Caki2 (cell line): ENCODE data around the gene UBAP2. TPM values are rescaled to one million over a fixed set of nuclear protein-coding genes. Genes with fewer than 3 reads are reported as not detected.
"Not testable (repeated sequence)": the region's sequence is repeated elsewhere in the genome, so short reads cannot be mapped to it uniquely, and the experiment has no call there.

ENCODE experiments used
- DNase-seq: peaks from one replicate; pipeline ENCODE4 v3.0.0-alpha.2; 2015; ENCODE audit warnings: low read depth
- in situ Hi-C: cut with HindIII; loops from 2 replicates; pipeline ENCODE4 v1.10.0; 2016; ENCODE audit warnings: low sequenced_read_pairs, low pct_unique_long_range_greater_than_20kb, mixed read lengths
- total RNA-seq: library from RNA; depleted of rRNA; stranded (reverse); fragments of >200 nt; shearing (Covaris generic); gene quantifications from 2 replicates; pipeline ENCODE4 v1.2.3, GENCODE V29; 2014; ENCODE audit warnings: low replicate concordance

UBAP2 gene
- total RNA-seq, 1 experiment from 2014 or later, result 31.0 TPM

DNA sequence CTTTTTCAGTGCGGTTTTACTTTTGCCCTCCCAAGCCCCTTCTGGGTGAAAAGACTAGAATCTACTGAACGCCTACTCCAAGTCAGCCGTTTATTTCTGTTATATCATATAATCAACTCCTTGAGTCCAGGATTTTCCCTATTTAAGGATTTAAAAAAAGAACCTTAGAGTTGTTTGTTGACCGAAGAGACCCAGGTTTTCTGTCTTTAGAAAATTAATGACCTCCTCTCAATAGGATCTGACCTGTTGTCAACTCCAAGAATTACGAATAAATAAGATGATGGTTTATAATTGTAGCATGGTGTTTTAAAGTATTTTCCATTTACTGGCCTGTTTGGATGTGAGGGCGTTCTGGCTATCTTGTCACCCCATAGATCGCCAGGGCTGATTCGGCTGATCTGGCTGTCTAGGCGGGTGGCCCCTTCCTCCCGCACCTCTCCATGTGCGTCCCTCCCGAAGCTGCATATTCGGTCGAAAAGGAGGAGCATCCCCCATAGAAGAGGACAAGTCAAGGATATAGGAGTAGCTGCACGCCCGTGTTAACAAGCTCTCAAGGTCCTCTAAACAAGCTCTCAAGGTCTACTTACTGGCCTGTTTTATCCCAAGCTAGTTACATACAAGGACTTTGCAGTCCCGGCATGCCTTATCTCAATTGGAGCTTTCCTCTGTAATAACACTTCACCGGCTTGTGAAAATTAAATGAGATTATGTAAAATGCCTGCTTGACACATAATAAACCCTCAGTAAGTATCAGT, 1.1 kb upstream of the UBAP2 start:
- DNase-seq, result no peak
- in situ Hi-C loops, result no loop called here

DNA sequence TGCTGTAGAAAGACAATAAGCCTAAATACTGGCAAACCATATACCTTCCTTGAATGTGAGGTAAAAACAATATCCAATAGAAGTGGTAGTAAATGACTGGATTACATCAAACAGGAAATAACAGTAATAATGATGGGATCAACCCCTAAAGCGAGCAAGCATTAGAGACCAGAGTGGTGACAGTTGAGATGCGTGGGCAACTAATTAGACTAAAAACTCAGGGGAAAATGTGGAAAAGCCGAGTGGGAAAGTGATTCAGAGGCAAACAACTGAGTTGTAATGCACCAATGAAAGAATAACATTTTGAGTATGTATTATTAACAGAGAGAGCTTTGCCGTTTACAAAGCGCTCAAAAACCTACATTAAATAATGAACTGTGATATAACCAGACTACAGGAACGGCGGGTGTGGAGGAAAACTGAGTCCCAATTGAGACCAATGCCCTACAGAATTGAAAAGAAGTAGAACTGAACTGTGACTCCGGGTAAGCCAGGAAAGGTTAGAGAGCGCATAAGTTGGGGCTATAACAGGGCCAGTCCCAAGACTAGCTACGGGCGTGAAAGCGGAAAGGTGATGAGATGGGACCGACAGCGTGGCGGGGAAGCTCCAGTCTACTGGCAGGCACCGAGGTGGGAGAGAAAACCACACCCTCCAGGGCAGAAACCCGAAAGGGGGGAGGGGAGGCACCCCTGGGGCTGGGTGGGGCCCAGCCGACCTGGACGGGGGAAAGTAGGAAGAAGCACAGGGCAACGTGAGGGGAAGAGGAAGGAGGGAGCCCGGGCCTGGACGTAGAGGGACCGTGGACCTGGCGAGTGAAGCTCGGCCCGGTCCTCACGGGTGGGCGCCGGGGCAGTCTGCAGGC, 592 bp downstream of the UBAP2 start:
- in situ Hi-C loops, result no loop called here
- DNase-seq, result no peak

DNA sequence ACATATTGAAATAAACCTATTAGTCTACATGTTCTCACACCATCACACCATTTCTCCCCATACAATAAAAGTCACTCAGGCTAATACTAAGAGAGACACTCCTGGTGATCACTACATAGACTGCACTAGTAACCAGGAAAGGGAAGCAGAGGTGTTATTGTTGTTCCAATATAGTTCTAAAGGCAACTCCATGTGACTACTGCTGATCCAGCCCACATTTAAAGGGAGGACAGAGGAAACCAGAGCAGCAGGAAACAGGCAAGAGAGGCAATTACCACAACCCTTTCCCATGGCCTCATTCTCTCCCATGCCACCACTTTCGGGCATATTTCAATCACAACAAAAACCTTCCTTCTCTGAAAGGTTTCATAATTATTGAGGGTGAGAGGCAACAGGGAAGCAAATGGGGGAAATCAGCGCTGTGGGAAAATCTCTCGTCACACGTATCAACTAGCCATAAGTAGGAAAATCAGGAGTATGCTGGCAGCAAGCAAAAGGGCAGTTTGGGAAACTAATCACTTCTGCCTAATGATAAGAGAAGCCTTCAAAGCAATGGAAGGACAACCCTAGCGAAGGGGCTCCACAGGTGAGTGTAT, 1.8 kb downstream of the UBAP2 start:
- DNase-seq, result peak; percentile 51
- in situ Hi-C loops, result no loop called here

DNA sequence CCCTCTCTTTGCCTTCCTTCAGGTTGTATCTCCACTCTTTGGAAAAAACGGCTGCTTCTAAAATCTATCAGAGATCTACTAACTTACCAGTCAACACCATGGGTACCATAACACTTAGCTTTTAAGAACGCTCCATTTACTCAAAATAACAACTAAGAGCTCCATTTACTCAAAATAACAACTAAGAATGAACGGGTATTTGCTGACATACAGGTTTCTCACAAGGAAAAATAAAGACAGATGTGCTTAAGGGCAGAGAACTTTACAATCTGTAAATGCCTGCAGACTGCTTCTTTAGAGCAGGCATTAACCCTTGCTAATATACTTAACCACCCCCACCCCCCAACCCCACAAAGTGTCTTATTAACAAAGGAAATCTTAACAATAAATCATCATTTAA, 2.8 kb downstream of the UBAP2 start:
- in situ Hi-C loops, result no loop called here
- no peak for DNase-seq

DNA sequence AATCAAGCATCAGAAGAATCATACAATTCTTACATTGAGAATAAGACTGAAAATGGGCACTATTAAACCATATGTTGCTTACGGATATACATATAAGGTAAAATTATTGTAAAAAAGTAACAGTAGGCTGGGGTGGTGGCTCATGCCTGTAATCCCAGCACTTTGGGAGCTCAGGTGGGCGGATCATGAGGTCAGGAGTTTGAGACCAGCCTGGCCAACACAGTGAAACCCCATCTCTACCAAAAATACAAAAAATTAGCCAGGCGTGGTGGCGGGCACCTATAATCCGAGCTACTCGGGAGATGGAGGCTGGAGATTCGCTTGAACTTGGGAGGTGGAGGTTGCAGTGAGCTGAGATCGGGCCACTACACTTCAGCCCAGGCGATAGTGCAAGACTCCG, 6.6 kb downstream of the UBAP2 start:
- in situ Hi-C loops, DNase-seq: not testable (repeated sequence)

DNA sequence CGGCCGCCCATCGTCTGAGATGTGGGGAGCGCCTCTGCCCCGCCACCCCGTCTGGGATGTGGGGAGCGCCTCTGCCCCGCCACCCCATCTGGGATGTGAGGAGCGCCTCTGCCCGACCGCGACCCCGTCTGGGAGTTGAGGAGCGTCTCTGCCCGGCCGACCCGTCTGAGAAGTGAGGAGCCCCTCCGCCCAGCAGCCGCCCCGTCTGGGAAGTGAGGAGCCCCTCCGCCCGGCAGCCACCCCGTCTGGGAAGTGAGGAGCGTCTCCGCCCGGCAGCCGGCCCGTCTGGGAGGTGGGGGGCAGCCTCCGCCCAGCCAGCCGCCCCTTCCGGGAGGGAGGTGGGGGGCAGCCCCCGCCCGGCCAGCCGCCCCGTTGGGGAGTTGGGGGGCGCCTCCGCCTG, 9.8 kb downstream of the UBAP2 start:
- in situ Hi-C loops, DNase-seq: not testable (repeated sequence)

DNA sequence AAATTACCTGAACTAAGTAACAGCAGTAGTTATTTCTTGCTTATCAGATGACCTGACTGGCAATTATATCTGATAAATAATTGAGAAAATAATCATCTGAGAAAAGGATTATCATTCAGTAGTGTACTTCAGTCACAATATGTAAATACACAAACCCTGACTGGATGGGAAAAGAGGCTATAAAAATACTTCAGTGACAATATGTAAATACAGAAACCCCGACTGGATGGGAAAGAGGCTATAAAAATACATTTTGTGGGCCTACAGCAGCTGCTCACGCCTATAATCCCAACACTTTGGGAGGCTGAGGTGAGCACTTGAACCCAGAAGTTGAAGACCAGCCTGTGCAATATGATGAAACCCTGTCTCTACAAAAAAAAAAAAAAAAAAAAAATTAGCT, 11.1 kb downstream of the UBAP2 start:
- in situ Hi-C loops, result no loop called here
- DNase-seq, result no peak

DNA sequence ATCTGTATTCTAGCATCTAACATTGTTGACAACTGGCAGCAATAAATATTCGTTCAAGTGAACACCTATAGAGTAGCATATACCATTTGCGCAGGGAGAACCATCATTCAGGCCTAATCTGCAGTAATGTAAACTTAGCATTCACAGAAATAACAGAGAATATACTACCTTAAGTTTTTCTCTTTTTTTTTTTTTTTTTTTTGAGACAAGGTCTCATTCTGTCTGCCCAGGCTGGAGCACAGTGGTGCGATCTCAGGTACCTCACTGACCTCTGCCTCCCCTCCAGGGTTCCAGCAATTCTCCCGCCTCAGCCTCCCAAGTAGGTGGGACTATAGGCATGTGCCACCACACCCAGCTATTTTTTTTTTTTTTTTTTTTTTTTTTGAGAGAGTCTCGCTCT, 12.1 kb downstream of the UBAP2 start:
- in situ Hi-C loops, result no loop called here
- DNase-seq, result no peak

DNA sequence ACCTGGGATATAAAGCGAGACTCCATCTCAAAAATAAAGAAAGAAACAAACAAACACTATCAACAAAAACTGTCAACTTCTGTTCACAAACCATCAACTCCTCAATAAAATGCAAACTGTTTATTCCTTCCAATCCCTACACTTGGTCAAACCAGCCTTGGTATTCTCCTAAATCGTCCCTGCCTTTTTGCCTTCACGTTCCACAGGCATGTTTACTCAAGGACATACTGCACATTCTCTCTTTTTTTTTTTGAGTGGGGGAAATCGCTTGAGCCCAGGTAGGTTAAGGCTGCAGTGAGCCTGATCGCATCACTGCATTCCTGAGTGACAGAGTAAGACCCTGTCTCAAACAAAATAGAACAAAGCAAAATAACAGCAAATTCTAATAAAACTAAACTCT, 13.0 kb downstream of the UBAP2 start:
- in situ Hi-C loops, result no loop called here
- no peak for DNase-seq

DNA sequence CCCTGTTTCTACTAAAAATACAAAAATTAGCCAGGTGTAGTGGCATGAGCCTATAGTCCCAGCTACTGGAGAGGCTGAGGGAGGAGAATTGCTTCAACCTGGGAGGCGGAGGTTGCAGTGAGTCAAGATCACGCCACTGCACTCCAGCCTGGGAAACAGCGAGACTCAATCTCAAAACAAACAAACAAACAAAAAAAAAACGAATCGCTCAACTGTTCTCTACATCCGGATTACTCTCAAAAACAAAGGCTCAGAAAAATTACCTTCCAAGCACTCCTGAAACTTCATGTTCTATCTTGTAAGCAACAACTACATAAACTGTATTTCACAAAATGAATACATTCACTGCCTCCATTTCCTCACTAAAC, 14.0 kb downstream of the UBAP2 start:
- in situ Hi-C loops, result no loop called here
- peak; percentile 91 for DNase-seq

DNA sequence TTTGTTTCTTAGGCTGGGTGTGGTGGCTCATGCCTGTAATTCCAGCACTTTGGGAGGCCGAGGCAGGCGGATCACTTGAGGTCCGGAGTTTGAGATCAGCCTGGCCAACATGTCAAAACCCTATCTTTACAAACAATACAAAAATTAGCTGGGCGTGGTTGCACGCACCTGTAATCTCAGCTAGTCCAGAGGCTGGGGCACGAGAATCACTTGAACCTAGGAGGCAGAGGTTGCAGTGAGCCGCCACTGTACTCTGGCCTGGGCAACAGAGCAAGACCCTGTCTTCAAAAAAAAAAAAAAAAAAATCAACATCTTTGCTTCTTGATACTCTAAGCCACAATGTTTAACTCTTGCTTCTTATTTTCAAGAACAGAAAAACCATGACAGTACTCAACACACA, 16.1 kb downstream of the UBAP2 start:
- no peak for DNase-seq
- in situ Hi-C loops, result no loop called here

DNA sequence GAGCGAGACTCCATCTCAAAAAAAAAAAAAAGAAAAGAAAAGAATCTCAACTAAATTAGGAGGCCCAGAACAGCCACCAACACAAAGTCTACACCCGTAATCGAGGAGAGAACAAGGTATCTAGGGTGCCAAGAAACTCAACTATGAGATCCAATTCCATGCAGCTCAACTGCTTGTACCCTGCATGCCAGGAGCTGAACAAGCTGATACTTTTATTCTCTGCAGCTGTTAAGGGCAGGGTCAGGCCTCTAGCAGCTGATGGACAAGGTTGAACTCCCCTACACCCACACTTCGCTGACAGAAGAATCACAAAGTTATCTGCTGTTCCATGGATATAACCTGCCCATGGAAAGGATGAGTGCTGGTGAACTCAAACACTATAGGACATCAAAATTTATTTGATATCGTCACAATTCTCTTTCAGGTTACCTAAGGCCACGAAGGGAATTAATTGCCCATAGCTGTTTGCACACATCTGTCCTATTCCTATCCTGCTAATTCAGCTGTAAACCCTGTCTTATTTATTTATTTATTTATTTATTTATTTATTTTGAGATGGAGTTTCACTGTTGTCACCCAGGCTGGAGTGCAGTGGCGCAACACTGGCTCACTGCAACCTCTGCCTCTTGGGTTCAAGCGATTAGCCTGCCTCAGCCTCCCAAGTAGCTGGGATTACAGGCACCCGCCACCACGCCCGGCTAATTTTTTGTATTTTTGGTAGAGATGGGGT, 20.7 kb downstream of the UBAP2 start:
- in situ Hi-C loops, result no loop called here
- no peak for DNase-seq

DNA sequence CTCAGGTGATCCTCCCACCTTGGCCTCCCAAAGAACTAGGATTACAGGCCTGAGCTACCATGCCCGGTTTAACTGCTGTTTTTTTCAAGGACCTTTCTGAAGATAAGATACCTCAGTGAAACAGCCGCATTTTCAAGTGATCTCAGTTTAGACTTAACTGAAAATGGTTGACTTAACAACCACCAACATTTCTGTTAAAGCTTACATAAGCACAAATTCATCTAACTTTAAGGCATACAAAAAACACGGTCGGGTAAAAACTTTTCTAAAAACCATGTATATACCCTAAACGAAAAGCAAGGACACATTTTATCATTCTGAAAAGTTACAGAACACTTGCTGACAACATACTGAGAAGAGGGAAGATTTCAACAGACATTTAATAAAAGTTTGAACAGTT, 22.9 kb downstream of the UBAP2 start:
- no peak for DNase-seq
- in situ Hi-C loops, result no loop called here

DNA sequence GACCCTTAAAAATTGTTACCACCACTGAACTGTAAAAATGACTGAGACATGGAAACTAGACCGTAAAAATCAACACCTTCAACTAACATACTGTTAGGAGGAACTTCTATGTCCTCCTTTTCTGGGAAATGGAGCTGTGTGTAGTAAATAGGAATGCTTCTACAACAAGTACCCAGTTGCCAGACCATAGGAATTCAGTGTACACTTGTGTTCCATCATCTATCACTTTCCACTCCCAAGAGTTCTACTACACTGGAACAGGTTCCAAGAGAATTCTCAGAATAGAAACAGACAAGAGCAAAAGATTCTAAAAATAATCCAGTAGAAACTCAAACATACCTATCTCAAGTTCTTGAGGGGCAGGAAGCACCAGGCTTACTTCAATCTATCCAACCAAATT, 23.6 kb downstream of the UBAP2 start:
- DNase-seq, result no peak
- in situ Hi-C loops, result no loop called here

DNA sequence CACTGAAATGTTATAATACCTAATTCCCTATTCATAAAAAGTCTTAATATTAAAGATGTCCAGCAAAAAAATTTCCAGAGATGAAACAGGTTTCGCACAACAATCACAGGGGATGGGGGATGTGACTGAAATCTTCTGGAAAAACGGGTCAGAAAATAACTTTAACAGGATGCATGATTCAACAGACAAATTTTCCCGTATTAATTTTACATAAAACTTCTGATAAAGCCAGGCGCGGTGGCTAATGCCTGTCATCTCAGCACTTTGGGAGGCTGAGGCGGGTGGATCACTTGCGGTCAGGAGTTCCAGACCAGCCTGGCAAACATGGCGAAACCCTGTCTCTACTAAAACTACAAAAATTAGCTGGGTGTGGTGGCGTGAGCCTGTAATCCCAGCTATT, 24.2 kb downstream of the UBAP2 start:
- DNase-seq, in situ Hi-C loops: not testable (repeated sequence)

DNA sequence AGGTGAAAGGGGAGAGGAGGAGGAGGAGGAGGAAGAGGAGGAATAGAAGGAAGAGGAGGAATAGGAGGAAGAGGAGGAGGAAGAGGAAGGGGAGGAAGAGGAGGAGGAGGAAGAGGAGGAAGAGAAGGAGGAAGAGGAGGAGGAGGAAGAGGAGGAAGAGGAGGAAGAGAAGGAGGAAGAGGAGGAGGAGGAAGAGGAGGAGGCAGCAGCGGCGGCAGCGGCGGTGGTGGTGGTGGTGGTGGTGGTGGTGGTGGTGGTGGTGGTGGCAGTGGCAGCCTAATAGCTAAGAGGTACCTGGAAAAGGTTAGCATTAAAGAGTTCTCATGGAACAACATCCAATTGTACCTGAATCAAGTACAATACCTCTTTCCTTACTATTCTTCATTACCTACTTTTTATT, 32.5 kb downstream of the UBAP2 start:
- in situ Hi-C loops, result no loop called here
- DNase-seq, result no peak

DNA sequence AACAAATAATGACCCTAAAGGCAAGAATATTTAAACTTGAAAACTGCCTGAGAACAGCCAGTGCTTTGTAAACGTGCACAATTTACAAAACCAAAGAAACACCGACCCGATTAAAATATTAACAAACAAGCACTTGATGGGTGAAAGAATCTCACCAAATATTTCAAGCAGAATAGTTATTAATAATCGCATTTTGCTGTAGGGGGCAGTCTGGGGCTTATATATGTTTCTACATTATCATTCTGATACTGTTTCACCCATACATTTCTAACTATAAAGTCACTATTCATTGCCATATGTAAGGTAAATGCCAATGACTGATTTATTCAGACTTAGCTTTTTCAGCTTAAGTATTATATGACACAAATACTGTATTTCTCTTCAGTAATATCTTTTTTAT, 37.7 kb downstream of the UBAP2 start:
- DNase-seq, result no peak

DNA sequence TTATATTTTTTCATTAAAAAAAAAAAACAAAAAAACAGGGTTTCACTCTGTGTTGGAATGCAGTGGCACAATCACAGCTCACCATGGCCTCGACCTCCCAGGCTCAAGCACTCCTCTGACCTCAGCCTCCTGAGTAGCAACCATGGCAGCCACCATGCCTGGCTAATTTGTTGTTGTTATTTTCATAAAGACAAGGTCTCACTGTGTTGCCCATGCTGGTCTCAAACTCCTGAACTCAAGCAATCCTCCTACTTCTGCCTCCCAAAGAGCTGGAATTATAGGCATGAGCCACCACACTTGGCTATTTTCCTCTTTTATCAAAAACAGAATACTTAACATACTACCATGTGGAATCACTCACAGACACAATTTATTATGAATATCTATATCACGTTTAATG, 46.7 kb downstream of the UBAP2 start:
- in situ Hi-C loops, result no loop called here
- DNase-seq, result no peak

More for the DNA sequence above, 37.7 kb downstream of the UBAP2 start:
- in situ Hi-C loops, result no loop called here

DNA sequence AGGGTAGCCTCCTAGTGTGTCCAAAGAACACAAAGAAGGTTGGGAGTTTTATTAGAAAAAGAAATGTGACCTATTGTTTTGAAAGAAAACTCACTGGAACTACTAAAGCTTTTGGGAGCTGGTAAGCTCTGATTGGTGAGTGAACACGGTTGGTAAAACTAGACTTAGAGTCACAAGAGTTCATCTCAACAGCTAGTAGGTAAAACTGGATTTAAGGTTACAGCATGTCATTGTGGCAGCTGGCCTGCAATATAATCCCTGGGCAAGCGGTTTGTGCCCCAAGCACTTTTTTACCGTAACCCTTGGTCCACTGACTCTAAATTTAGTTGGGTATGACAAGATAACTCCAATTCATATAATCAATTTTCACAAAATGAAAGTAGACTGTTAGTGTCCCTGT, 47.4 kb downstream of the UBAP2 start:
- in situ Hi-C loops, result no loop called here
- DNase-seq, result no peak
